GM19035 (cell line): ENCODE results near the gene GPR33.
"Not testable (repeated sequence)": the region's sequence is repeated elsewhere in the genome, so short reads cannot be mapped to it uniquely, and the experiment has no call there.

Experiments
- ATAC-seq: cut with Tn5 transposase; IDR thresholded peaks from one replicate; pipeline ENCODE4 v1.9.1; 2021; ENCODE audit not compliant: unreplicated experiment

GPR33 gene

GRCh38 chr14:31461545-31461944, 26.3 kb downstream of the GPR33 start:
- no peak for ATAC-seq

- no peak for ATAC-seq
These were observed 29.9 kb downstream of the GPR33 start for GRCh38 chr14:31457665-31458659.

- peak; percentile 99 for ATAC-seq
These were observed 30.8 kb downstream of the GPR33 start, which contains the start of gene DTD2 for GRCh38 chr14:31456841-31457664. DTD2 (minus strand) TSS chr14:31457506; CDS start chr14:31457393, 113 bp downstream.

GRCh38 chr14:31449971-31450610, 37.7 kb downstream of the GPR33 start:
- no peak for ATAC-seq

- ATAC-seq = no peak
These were observed 38.7 kb downstream of the GPR33 start for GRCh38 chr14:31449136-31449535.

- ATAC-seq = no peak
These were observed 42.1 kb downstream of the GPR33 start for GRCh38 chr14:31445703-31446102.

GRCh38 chr14:31442284-31442683, 45.6 kb downstream of the GPR33 start:
- no peak for ATAC-seq

GRCh38 chr14:31441273-31442111, 46.3 kb downstream of the GPR33 start:
- no peak for ATAC-seq

- ATAC-seq = no peak
These were observed 47.6 kb downstream of the GPR33 start for GRCh38 chr14:31440280-31440679.

GRCh38 chr14:31439561-31439960, 48.3 kb downstream of the GPR33 start:
- ATAC-seq = no peak

- ATAC-seq = not testable (repeated sequence)
These were observed 50.7 kb downstream of the GPR33 start for GRCh38 chr14:31437045-31437691.

GRCh38 chr14:31435276-31435675, 52.6 kb downstream of the GPR33 start:
- ATAC-seq = no peak
